Activated T-cell treated with anti-CD3 and anti-CD28 coated beads for 24 hours (primary cell): ENCODE measurements around the gene DEFB124.
"Not testable (repeated sequence)": the region's sequence is repeated elsewhere in the genome, so short reads cannot be mapped to it uniquely, and the experiment has no call there.

Source experiments
- DNase-seq: peaks from one replicate; pipeline ENCODE4 v3.0.0-alpha.2; 2020; ENCODE audit warnings: low read depth

Gene DEFB124

GRCh38 chr20:31474758-31475427, at the start of gene DEFB124, which contains the start of gene REM1:
Gene DEFB124 (minus strand): TSS chr20:31475127. CDS start chr20:31473013, 2,114 bp downstream.
Gene REM1 (plus strand): TSS chr20:31475288. CDS start chr20:31476446, 1,158 bp downstream.
- DNase-seq, result no peak

- DNase-seq, result no peak
These were observed 48.7 kb upstream of the DEFB124 start for GRCh38 chr20:31523361-31524283.

- DNase-seq, result no peak
These were observed 47.8 kb upstream of the DEFB124 start for GRCh38 chr20:31522731-31523130.

GRCh38 chr20:31521267-31521666, 46.3 kb upstream of the DEFB124 start:
- DNase-seq, result not testable (repeated sequence)

- no peak for DNase-seq
These were observed 42.4 kb upstream of the DEFB124 start for GRCh38 chr20:31517373-31517772.

GRCh38 chr20:31516651-31517050, 41.7 kb upstream of the DEFB124 start:
- no peak for DNase-seq

GRCh38 chr20:31516166-31516565, 41.2 kb upstream of the DEFB124 start:
- no peak for DNase-seq

- DNase-seq, result no peak
These were observed 40.8 kb upstream of the DEFB124 start for GRCh38 chr20:31515775-31516107.

- DNase-seq, result no peak
These were observed 40.3 kb upstream of the DEFB124 start for GRCh38 chr20:31515072-31515774.

- DNase-seq, result peak; percentile 80
These were observed 39.5 kb upstream of the DEFB124 start, which contains the start of gene HM13 for GRCh38 chr20:31514154-31515071. Gene HM13 (plus strand): TSS chr20:31514442. CDS start chr20:31514552, 110 bp downstream.

GRCh38 chr20:31508517-31509244, 33.8 kb upstream of the DEFB124 start:
- DNase-seq, result no peak

- no peak for DNase-seq
These were observed 31.0 kb upstream of the DEFB124 start for GRCh38 chr20:31505903-31506302.

GRCh38 chr20:31502884-31503673, 28.2 kb upstream of the DEFB124 start:
- peak; percentile 70 for DNase-seq

GRCh38 chr20:31500527-31500926, 25.6 kb upstream of the DEFB124 start:
- DNase-seq, result no peak

- no peak for DNase-seq
These were observed 23.1 kb upstream of the DEFB124 start for GRCh38 chr20:31497838-31498540.

GRCh38 chr20:31496761-31497295, 21.9 kb upstream of the DEFB124 start:
- DNase-seq, result no peak

GRCh38 chr20:31494131-31494530, 19.2 kb upstream of the DEFB124 start:
- DNase-seq, result no peak

- no peak for DNase-seq
These were observed 15.8 kb upstream of the DEFB124 start for GRCh38 chr20:31490752-31491151.

- DNase-seq, result no peak
These were observed 14.2 kb upstream of the DEFB124 start for GRCh38 chr20:31489152-31489551.
